Transverse colon (tissue), 4 donors: ENCODE data around the gene CLTRN. TPM values are rescaled to one million over a fixed set of nuclear protein-coding genes. Genes with fewer than 3 reads are reported as not detected.
"Not testable (repeated sequence)": the region's sequence is repeated elsewhere in the genome, so short reads cannot be mapped to it uniquely, and the experiment has no call there.

Experiments
- DNase-seq: peaks from one replicate; pipeline ENCODE4 v3.0.0-alpha.2; 2019
- H3K27ac ChIP-seq, 4 donors: fragments of 200-600 bp; sonication (generic); 2 replicates each; pipeline ENCODE4 v1.5.1; 2016 to 2018; ENCODE audit warnings: inconsistent platforms in 4 of 4
- H3K27me3 ChIP-seq: fragments of 200-600 bp; sonication (generic); 2 replicates; pipeline ENCODE4 v1.5.1; 2017; ENCODE audit warnings: inconsistent platforms
- H3K36me3 ChIP-seq, 4 donors: fragments of 200-600 bp; sonication (generic); 2 replicates each; pipeline ENCODE4 v1.5.1; 2017 to 2019; ENCODE audit warnings: inconsistent platforms in 4 of 4
- H3K4me1 ChIP-seq, 4 donors: fragments of 200-600 bp; sonication (generic); 2 replicates each; pipeline ENCODE4 v1.5.1; 2017 to 2020; ENCODE audit warnings: inconsistent platforms in 4 of 4
- H3K4me3 ChIP-seq, 4 donors: fragments of 200-600 bp; sonication (generic); 1 replicate in 1 of 4; 2 replicates in 3 of 4; pipeline versions ENCODE4 v1.5.1 to v1.6.1; 2017 to 2019; ENCODE audit warnings: inconsistent platforms in 4 of 4
- H3K9me3 ChIP-seq, 2 donors: fragments of 200-600 bp; sonication (generic); 2 replicates each; pipeline ENCODE4 v1.5.1; 2017 to 2019; ENCODE audit warnings: inconsistent platforms in 2 of 2
- CTCF ChIP-seq, 5 experiments: fragments of 200-600 bp in 3 of 5; fragments of 450-650 bp in 2 of 5; sonication (generic) in 3 of 5; IDR thresholded peaks; 1 replicate in 2 of 5; 2 replicates in 3 of 5; pipeline ENCODE4 v1.5.1; 2016 to 2017; ENCODE audit warnings: antibody characterized with exemption in 5 of 5, inconsistent platforms in 3 of 5, mild to moderate bottlenecking in 2 of 5, moderate library complexity in 1 of 5
- EP300 ChIP-seq: sonication (generic); formaldehyde crosslinking; IDR thresholded peaks from one replicate; pipeline ENCODE4 v1.6.1; 2017; ENCODE audit warnings: antibody characterized with exemption, low read depth
- POLR2A ChIP-seq: fragments of 450-650 bp; IDR thresholded peaks from one replicate; pipeline ENCODE4 v1.6.1; 2016; ENCODE audit warnings: antibody characterized with exemption, mild to moderate bottlenecking, moderate library complexity
- POLR2AphosphoS5 ChIP-seq, 3 donors: sonication (generic); formaldehyde crosslinking; IDR thresholded peaks; one replicate each; pipeline ENCODE4 v1.6.1; 2016; ENCODE audit warnings: antibody characterized with exemption in 3 of 3
- WGBS, 2 donors: methylation state at CpG; one replicate each; pipeline ENCODE4 v1.1.5; 2018; ENCODE audit warnings: low coverage in 1 of 2; 5-methylcytosine and 5-hydroxymethylcytosine counted together
- in situ Hi-C, 4 donors: fragments of 200-750 bp; cut with MboI; loops; one replicate each; pipeline versions ENCODE4 v1.15.0 to v1.15.1; 2017; ENCODE audit warnings: low sequenced_read_pairs in 3 of 4, low pct_ligation_motif_present in 1 of 4, low pct_unique_long_range_greater_than_20kb in 1 of 4
- intact Hi-C: fragments of 100-400 bp; cut with DNase I; formaldehyde crosslinking; loops from one replicate; pipeline ENCODE4 v1.15.1; 2023; ENCODE audit warnings: low total_unique reads
- total RNA-seq, 4 donors: library from RNA; depleted of rRNA; stranded (reverse); fragments of >200 nt; gene quantifications; one replicate each; pipeline ENCODE4 v1.1.0, GENCODE V29; 2016

CLTRN gene
- under 1 TPM in 1 of 4 donors, not detected in 3; 0.48 TPM for total RNA-seq

- WGBS, 2 donors: 60 to 90% methylated on average over 2 to 14 of the region's 14 CpGs
- Histone ChIP-seq H3K27ac (no peak within 1 kb of the TSS), H3K9me3 (no peaks in the 10 kb centered on the region), H3K4me1 (no peaks in the 10 kb centered on the region), H3K27me3 (no peaks in the 10 kb centered on the region), H3K36me3 (no peaks in the 10 kb centered on the region), H3K4me3 (no peak within 1 kb of the TSS)
- DNase-seq: no peak
- in situ Hi-C loops (loop anchor here in 1 of 4 donors (25.0 kb wide), 1 partner anchor 102 kb away; no protein-coding TSS in a partner anchor), intact Hi-C loops (no loop called here)
- TF ChIP-seq CTCF (IDR thresholded peaks at IDR 0.05) (no peak), POLR2AphosphoS5 (IDR thresholded peaks at IDR 0.05) (no peak), EP300 (no peak), POLR2A (no peak)
Measured at GRCh38 chrX:15664487-15665444, at the start of gene CLTRN. TSS of gene CLTRN (minus strand) at chrX:15664805. CDS start at chrX:15664775, 30 bp downstream.

- 96% methylated on average over 6 of the region's 8 CpGs; no CpG with 5 or more reads in 1 of the 2 donors for WGBS, 2 donors
- H3K27me3 ChIP-seq, H3K4me1 ChIP-seq, H3K36me3 ChIP-seq, H3K27ac ChIP-seq, H3K9me3 ChIP-seq, H3K4me3 ChIP-seq, DNase-seq, intact Hi-C loops, in situ Hi-C loops: not testable (repeated sequence)
Measured at GRCh38 chrX:15704273-15704672, 39.7 kb upstream of the CLTRN start.

- H3K4me3 ChIP-seq, intact Hi-C loops, H3K27me3 ChIP-seq, H3K9me3 ChIP-seq, H3K4me1 ChIP-seq, DNase-seq, H3K36me3 ChIP-seq, H3K27ac ChIP-seq, in situ Hi-C loops: not testable (repeated sequence)
- no CpG with 5 or more reads among the region's 5 CpGs for WGBS, 2 donors
Measured at GRCh38 chrX:15703809-15704208, 39.2 kb upstream of the CLTRN start.

- DNase-seq: no peak
- no peaks in the 10 kb centered on the region for H3K4me1 ChIP-seq
- H3K36me3 ChIP-seq: no peaks in the 10 kb centered on the region
- in situ Hi-C loops: no loop called here
- H3K27ac ChIP-seq: no peak overlapping the region
- WGBS, 2 donors: 98% methylated on average over 40 of the region's 40 CpGs; no CpG with 5 or more reads in 1 of the 2 donors
- TF ChIP-seq CTCF (IDR thresholded peaks at IDR 0.05) (no peak), EP300 (no peak), POLR2A (no peak), POLR2AphosphoS5 (IDR thresholded peaks at IDR 0.05) (no peak)
- H3K9me3 ChIP-seq: no peaks in the 10 kb centered on the region
- no peaks in the 10 kb centered on the region for H3K27me3 ChIP-seq
- H3K4me3 ChIP-seq: no peak overlapping the region
- intact Hi-C loops: no loop called here
Measured at GRCh38 chrX:15702488-15703371, 38.1 kb upstream of the CLTRN start.

GRCh38 chrX:15696516-15696915 lies 31.9 kb upstream of the CLTRN start:
- H3K27me3 ChIP-seq: no peaks in the 10 kb centered on the region
- WGBS, 2 donors: 98% methylated on average over 3 of the region's 3 CpGs; no CpG with 5 or more reads in 1 of the 2 donors
- H3K9me3 ChIP-seq: no peaks in the 10 kb centered on the region
- in situ Hi-C loops: loop anchor here in 2 of 4 donors (25.0 kb wide), 3 partner anchors 91 to 991 kb away; partner anchors contain the start of genes PIGA (in 1 of the 2) and ZRSR2 (in 1 of the 2)
- no peak overlapping the region for H3K27ac ChIP-seq
- no peak for DNase-seq
- no peaks in the 10 kb centered on the region for H3K36me3 ChIP-seq
- no peak for TF ChIP-seq POLR2AphosphoS5 (IDR thresholded peaks at IDR 0.05)
- TF ChIP-seq CTCF (IDR thresholded peaks at IDR 0.05): no peak
- H3K4me1 ChIP-seq: no peaks in the 10 kb centered on the region
- intact Hi-C loops: no loop called here
- H3K4me3 ChIP-seq: no peak overlapping the region
